ENCODE measurements around the gene ATP8A1. TPM values are rescaled to one million over a fixed set of nuclear protein-coding genes. Genes with fewer than 3 reads are reported as not detected.

ATP8A1 gene
- total RNA-seq, 2 donors from 2014 or later, result 64.7 to 70.5 TPM

- no peak for DNase-seq
- intact Hi-C loops (cut with DNase I, micrococcal nuclease), result no loop called here
- no peak for ATAC-seq
Observed at GRCh38 chr4:42543762-42544161, 113.1 kb downstream of the ATP8A1 start.

- no peak for DNase-seq
- no peak for ATAC-seq
- intact Hi-C loops (cut with DNase I, micrococcal nuclease), result no loop called here
Observed at GRCh38 chr4:42543126-42543525, 113.8 kb downstream of the ATP8A1 start.

GRCh38 chr4:42541647-42542046 is 115.3 kb downstream of the ATP8A1 start:
- ATAC-seq (peak; percentile 98), DNase-seq (peak in 1 of 2 donors; percentile 16)
- intact Hi-C loops (cut with DNase I, micrococcal nuclease), result no loop called here

- no peak for DNase-seq
- ATAC-seq, result no peak
- intact Hi-C loops (cut with DNase I, micrococcal nuclease), result no loop called here
Observed at GRCh38 chr4:42533042-42533441, 123.9 kb downstream of the ATP8A1 start.

GRCh38 chr4:42531341-42532030 is 125.4 kb downstream of the ATP8A1 start:
- DNase-seq (no peak), ATAC-seq (peak; percentile 91)
- intact Hi-C loops (cut with DNase I, micrococcal nuclease), result no loop called here

GRCh38 chr4:42523066-42523718 is 133.7 kb downstream of the ATP8A1 start:
- DNase-seq, result no peak
- ATAC-seq, result no peak
- intact Hi-C loops (cut with DNase I, micrococcal nuclease), result no loop called here

GRCh38 chr4:42519803-42520417 is 137.0 kb downstream of the ATP8A1 start:
- intact Hi-C loops (cut with DNase I, micrococcal nuclease), result loop anchor here (5.0 to 10.0 kb wide), 3 partner anchors 158 to 238 kb away; no protein-coding TSS in a partner anchor
- ATAC-seq (peak; percentile 57), DNase-seq (peak in 1 of 2 donors; percentile 58)

GRCh38 chr4:42515156-42515884 is 141.6 kb downstream of the ATP8A1 start:
- DNase-seq (no peak), ATAC-seq (no peak)
- intact Hi-C loops (cut with DNase I, micrococcal nuclease), result loop anchor here (5.0 to 10.0 kb wide), 3 partner anchors 153 to 233 kb away; no protein-coding TSS in a partner anchor

GRCh38 chr4:42513748-42514492 is 143.0 kb downstream of the ATP8A1 start:
- no peak for ATAC-seq
- intact Hi-C loops (cut with DNase I, micrococcal nuclease), result loop anchor here in 1 of 2 donors (10.0 kb wide), 1 partner anchor 229 kb away; no protein-coding TSS in a partner anchor
- no peak for DNase-seq

- ATAC-seq, result no peak
- DNase-seq, result no peak
- intact Hi-C loops (cut with DNase I, micrococcal nuclease), result loop anchor here in 1 of 2 donors (10.0 kb wide), 1 partner anchor 227 kb away; no protein-coding TSS in a partner anchor
Observed at GRCh38 chr4:42512226-42512625, 144.7 kb downstream of the ATP8A1 start.

GRCh38 chr4:42510225-42510624 is 146.7 kb downstream of the ATP8A1 start:
- intact Hi-C loops (cut with DNase I, micrococcal nuclease), result loop anchor here in 1 of 2 donors (10.0 kb wide), 1 partner anchor 225 kb away; no protein-coding TSS in a partner anchor
- no peak for ATAC-seq

GRCh38 chr4:42501624-42502401 is 155.1 kb downstream of the ATP8A1 start:
- intact Hi-C loops (cut with DNase I, micrococcal nuclease), result no loop called here
- ATAC-seq, result no peak
- DNase-seq, result no peak

More at GRCh38 chr4:42510225-42510624, 146.7 kb downstream of the ATP8A1 start:
- DNase-seq, result no peak

- intact Hi-C loops (cut with DNase I, micrococcal nuclease), result no loop called here
- no peak for DNase-seq
- no peak for ATAC-seq
Observed at GRCh38 chr4:42498040-42498439, 158.9 kb downstream of the ATP8A1 start.

GRCh38 chr4:42497142-42497910 is 159.6 kb downstream of the ATP8A1 start:
- ATAC-seq, result no peak
- intact Hi-C loops (cut with DNase I, micrococcal nuclease), result no loop called here
- no peak for DNase-seq

GRCh38 chr4:42492962-42493361 is 163.9 kb downstream of the ATP8A1 start:
- intact Hi-C loops (cut with DNase I, micrococcal nuclease), result no loop called here
- ATAC-seq (peak; percentile 96), DNase-seq (peak; percentile 28 to 29)

- ATAC-seq, result no peak
- no peak for DNase-seq
- intact Hi-C loops (cut with DNase I, micrococcal nuclease), result no loop called here
Observed at GRCh38 chr4:42490015-42490414, 166.9 kb downstream of the ATP8A1 start.

GRCh38 chr4:42489095-42489494 is 167.8 kb downstream of the ATP8A1 start:
- no peak for DNase-seq
- ATAC-seq, result no peak
- intact Hi-C loops (cut with DNase I, micrococcal nuclease), result no loop called here

Measured in left colon (tissue), 2 donors.